Kidney tubule cell (primary cell): ENCODE results near the gene OPA1.

ENCODE experiments used
- DNase-seq: peaks from one replicate; pipeline ENCODE4 v3.0.0-alpha.2; 2018; ENCODE audit warnings: low spot score

Gene OPA1

GRCh38 chr3:193650585-193650984 lies 57.6 kb downstream of the OPA1 start:
- no peak for DNase-seq

GRCh38 chr3:193655831-193656433 lies 62.9 kb downstream of the OPA1 start:
- no peak for DNase-seq

- DNase-seq = no peak
Measured at GRCh38 chr3:193656445-193656844, 63.4 kb downstream of the OPA1 start.

- DNase-seq = no peak
Measured at GRCh38 chr3:193656878-193657282, 63.9 kb downstream of the OPA1 start.

GRCh38 chr3:193660171-193660570 lies 67.2 kb downstream of the OPA1 start:
- no peak for DNase-seq

- no peak for DNase-seq
Measured at GRCh38 chr3:193660698-193661411, 67.8 kb downstream of the OPA1 start.

- DNase-seq = no peak
Measured at GRCh38 chr3:193662757-193663322, 69.8 kb downstream of the OPA1 start.

GRCh38 chr3:193665370-193665989 lies 72.5 kb downstream of the OPA1 start:
- DNase-seq = peak; percentile 47

GRCh38 chr3:193673845-193674244 lies 80.8 kb downstream of the OPA1 start:
- no peak for DNase-seq

GRCh38 chr3:193674714-193675113 lies 81.7 kb downstream of the OPA1 start:
- DNase-seq = no peak

GRCh38 chr3:193677734-193678133 lies 84.7 kb downstream of the OPA1 start:
- no peak for DNase-seq

GRCh38 chr3:193680220-193680619 lies 87.2 kb downstream of the OPA1 start:
- peak; percentile 22 for DNase-seq

GRCh38 chr3:193681631-193682030 lies 88.6 kb downstream of the OPA1 start:
- no peak for DNase-seq

- no peak for DNase-seq
Measured at GRCh38 chr3:193686665-193687483, 93.9 kb downstream of the OPA1 start.

- DNase-seq = peak; percentile 28
Measured at GRCh38 chr3:193688834-193689714, 96.1 kb downstream of the OPA1 start.

- DNase-seq = no peak
Measured at GRCh38 chr3:193693774-193694173, 100.8 kb downstream of the OPA1 start.

- DNase-seq = peak; percentile 92
Measured at GRCh38 chr3:193701953-193702635, 109.1 kb downstream of the OPA1 start.

- no peak for DNase-seq
Measured at GRCh38 chr3:193702967-193703366, 110.0 kb downstream of the OPA1 start.

GRCh38 chr3:193704431-193704830 lies 111.4 kb downstream of the OPA1 start:
- DNase-seq = no peak

- DNase-seq = no peak
Measured at GRCh38 chr3:193708270-193708669, 115.3 kb downstream of the OPA1 start.
